K562 (cell line): ENCODE measurements around the gene OSBPL1A. TPM values are rescaled to one million over a fixed set of nuclear protein-coding genes. Genes with fewer than 3 reads are reported as not detected.

Experiments
- ATAC-seq: fragments of 200-7000 bp; cut with Tn5 transposase; 3 replicates; pipeline ENCODE4 v1.9.1; 2020; ENCODE audit warnings: moderate library complexity
- BruUV-seq: library from RNA; stranded (reverse); fragments of 400-500 nt; replicated peaks from 2 replicates; lab custom pipeline; 2021; lab: Mats Ljungman, UMichigan
- CTCF ChIA-PET: fragments of 300-600 bp; formaldehyde crosslinking; extraction: SDS; loops from one replicate; lab custom pipeline; 2021; ENCODE audit warnings: low intra/inter-chr PET ratio; lab: Yijun Ruan, JAX
- POLR2A ChIA-PET: fragments of 300-600, 350-650 bp; sonication (Branson Sonifier 250); formaldehyde crosslinking; extraction: SDS; loops from one replicate; lab custom pipeline; 2021; ENCODE audit warnings: antibody characterized with exemption, inconsistent platforms; lab: Yijun Ruan, JAX
- DNase-seq, 4 experiments: peaks; one replicate each; pipeline versions ENCODE4 v3.0.0 to v3.0.0-alpha.2; 2011 to 2018; ENCODE audit warnings: low spot score in 3 of 4, mixed read lengths in 3 of 4; ENCODE audit errors: extremely low read depth in 1 of 4
- FAIRE-seq: peaks from 2 replicates; lab custom pipeline; 2011; peaks lifted over from hg19 to GRCh38; lab: Jason Lieb, UNC
- H2AFZ ChIP-seq: 2 replicates; pipeline ENCODE4 v1.6.0; 2011; ENCODE audit warnings: low read depth, low read length, control low read depth, inconsistent platforms
- H3K27ac ChIP-seq: fragments of 200-600 bp; 3 replicates; pipeline ENCODE4 v1.8.0; 2011; ENCODE audit warnings: low read depth, mild to moderate bottlenecking, control low read depth, inconsistent platforms, low read length, moderate library complexity, mixed read lengths; ENCODE audit errors: extremely low read depth
- H3K27me3 ChIP-seq, 2 experiments: fragments of 300-600 bp in 1 of 2; 2 replicates in 1 of 2; 3 replicates in 1 of 2; pipeline versions ENCODE4 v1.6.0 to v1.8.0; 2011; ENCODE audit warnings: inconsistent platforms in 2 of 2, low read length in 2 of 2, mild to moderate bottlenecking in 1 of 2, mixed read lengths in 1 of 2, moderate library complexity in 1 of 2; ENCODE audit not compliant: control insufficient read depth in 2 of 2, insufficient read depth in 2 of 2
- H3K36me3 ChIP-seq: fragments of 300-600 bp; 3 replicates; pipeline ENCODE4 v1.8.0; 2011; ENCODE audit warnings: mild to moderate bottlenecking, low read length, inconsistent platforms; ENCODE audit not compliant: control insufficient read depth, insufficient read depth
- H3K4me1 ChIP-seq, 2 experiments: fragments of 200-600 bp in 1 of 2; replicated peaks in 1 of 2; 2 replicates in 1 of 2; 3 replicates in 1 of 2; pipeline versions ENCODE4 v1.5.1 to v1.8.0; 2011; ENCODE audit warnings: inconsistent platforms in 2 of 2, low read length in 2 of 2, mild to moderate bottlenecking in 1 of 2, mixed read lengths in 1 of 2, moderate library complexity in 1 of 2; ENCODE audit not compliant: control insufficient read depth in 2 of 2, insufficient read depth in 2 of 2
- H3K4me2 ChIP-seq: 2 replicates; pipeline ENCODE4 v1.6.1; 2011; ENCODE audit warnings: low read length, control low read depth, inconsistent platforms, mixed read lengths; ENCODE audit not compliant: insufficient read depth
- H3K4me3 ChIP-seq: fragments of 200-600 bp; sonication (generic), shearing (Covaris generic); 2 replicates; pipeline ENCODE4 v1.5.1; 2016; ENCODE audit warnings: control low read depth, inconsistent platforms
- H3K79me2 ChIP-seq: fragments of 200-600 bp; 3 replicates; pipeline ENCODE4 v1.8.0; 2011; ENCODE audit warnings: low read length, inconsistent platforms; ENCODE audit not compliant: control insufficient read depth, insufficient read depth
- H3K9ac ChIP-seq, 2 experiments: 2 replicates each; pipeline versions ENCODE4 v1.6.0 to v1.6.1; 2011; ENCODE audit warnings: low read depth in 2 of 2, low read length in 2 of 2, control low read depth in 1 of 2, inconsistent platforms in 1 of 2, mild to moderate bottlenecking in 1 of 2, mixed read lengths in 1 of 2; ENCODE audit not compliant: insufficient read depth in 1 of 2
- H3K9me1 ChIP-seq: one replicate; pipeline ENCODE4 v1.6.0; 2011; ENCODE audit warnings: inconsistent platforms, mild to moderate bottlenecking, low read length, moderate library complexity; ENCODE audit not compliant: control insufficient read depth, insufficient read depth
- H3K9me3 ChIP-seq: replicated peaks from 2 replicates; pipeline ENCODE4 v1.5.1; 2011; ENCODE audit warnings: low read depth, low read length, inconsistent platforms; ENCODE audit not compliant: control insufficient read depth, insufficient read depth
- H4K20me1 ChIP-seq: replicated peaks from 2 replicates; pipeline ENCODE4 v1.6.1; 2011; ENCODE audit warnings: low read length, inconsistent platforms, mixed read lengths; ENCODE audit not compliant: control insufficient read depth, insufficient read depth
- EWSR1 ChIP-seq: fragments of 450-650 bp; IDR thresholded peaks from 2 replicates; pipeline ENCODE4 v1.6.1; 2018; ENCODE audit warnings: borderline replicate concordance, mild to moderate bottlenecking, low read depth, moderate library complexity; ENCODE audit not compliant: partially characterized antibody
- FOXK1 ChIP-seq: sonication (generic); formaldehyde crosslinking; IDR thresholded peaks from 2 replicates; pipeline ENCODE4 v1.8.0; 2022; ENCODE audit warnings: missing genetic modification reagents, mild to moderate bottlenecking, borderline replicate concordance
- NCOR1 ChIP-seq: fragments of 450-650 bp; IDR thresholded peaks from 2 replicates; pipeline ENCODE4 v1.6.1; 2016; ENCODE audit warnings: mild to moderate bottlenecking, moderate library complexity
- POLR2AphosphoS2 ChIP-seq: IDR thresholded peaks from 2 replicates; pipeline ENCODE4 v1.6.1; 2012; ENCODE audit warnings: low read length, improper control_type of control experiment
- RBM15 ChIP-seq: fragments of 200-400 bp; formaldehyde crosslinking; IDR thresholded peaks from 2 replicates; pipeline ENCODE4 v1.6.1; 2018; ENCODE audit warnings: mild to moderate bottlenecking, low read length, moderate library complexity; ENCODE audit not compliant: insufficient read depth
- SMC3 ChIP-seq: conservative IDR thresholded peaks from 2 replicates; pipeline ENCODE4 v1.6.1; 2011; ENCODE audit warnings: low read depth, low read length, improper control_type of control experiment; ENCODE audit not compliant: insufficient read depth
- SP2 ChIP-seq: IDR thresholded peaks from 2 replicates; pipeline ENCODE4 v1.6.1; 2011; ENCODE audit warnings: mild to moderate bottlenecking, low read depth, low read length, moderate library complexity; ENCODE audit not compliant: poor library complexity, severe bottlenecking; ENCODE audit errors: extremely low read depth
- SUPT5H ChIP-seq: fragments of 450-650 bp; IDR thresholded peaks from 2 replicates; pipeline ENCODE4 v1.6.1; 2016
- XRCC5 ChIP-seq: fragments of 200-400 bp; formaldehyde crosslinking; IDR thresholded peaks from 2 replicates; pipeline ENCODE4 v1.6.1; 2017; ENCODE audit warnings: low read depth, mild to moderate bottlenecking, low read length
- ZNF695 ChIP-seq: fragments of 450-650 bp; formaldehyde crosslinking; IDR thresholded peaks from 2 replicates; pipeline ENCODE4 v1.4.0; 2020; ENCODE audit warnings: mild to moderate bottlenecking, moderate library complexity
- WGBS: fragments of 100-300 bp; shearing (Covaris generic); methylation state at CpG from one replicate; pipeline ENCODE4 v1.1.6; 2016; ENCODE audit warnings: low coverage, mixed read lengths; ENCODE audit not compliant: insufficient coverage; ENCODE audit errors: missing lambda C conversion rate; 5-methylcytosine and 5-hydroxymethylcytosine counted together
- in situ Hi-C: fragments of 300-500 bp; cut with MboI; formaldehyde crosslinking; loops from 4 replicates; pipeline ENCODE4 v1.15.0; 2018; ENCODE audit warnings: inconsistent platforms, mixed read lengths
- intact Hi-C: fragments of 100-400 bp; cut with micrococcal nuclease; formaldehyde crosslinking; loops from 2 replicates; pipeline ENCODE4 v1.14.2; 2022
- polyA plus RNA-seq, 8 experiments: library from polyadenylated mRNA; depleted of rRNA in 4 of 8; stranded (reverse) in 5 of 8; unstranded in 3 of 8; fragments of >200 nt; fragmentation: Nextera tagmentation in 2 of 8; fragmentation: Illumina TruSeq in 1 of 8; extraction: Ambion mirVana in 2 of 8; extraction: Trizol in 1 of 8; gene quantifications; 2 replicates each; pipeline versions ENCODE4 v1.2.1 to v1.2.3, GENCODE V29; 2011 to 2014; ENCODE audit warnings: inconsistent platforms in 1 of 8, missing spikeins in 1 of 8
- total RNA-seq, 7 experiments: library from RNA; depleted of rRNA in 6 of 7; stranded (reverse); fragments of >200 nt in 6 of 7; fragmentation: Illumina TruSeq in 2 of 7; extraction: Trizol in 2 of 7; gene quantifications; 2 replicates each; pipeline versions ENCODE4 v1.2.1 to v1.2.3, GENCODE V29; 2011 to 2021; ENCODE audit warnings: low replicate concordance in 1 of 7

OSBPL1A gene
- total and polyA plus RNA-seq, 9 of the 15 experiments (the other 6 are each of a cell fraction or from before 2014, with no cell fraction given), result 0.40 to 0.49 TPM; not detected in 7

DNA sequence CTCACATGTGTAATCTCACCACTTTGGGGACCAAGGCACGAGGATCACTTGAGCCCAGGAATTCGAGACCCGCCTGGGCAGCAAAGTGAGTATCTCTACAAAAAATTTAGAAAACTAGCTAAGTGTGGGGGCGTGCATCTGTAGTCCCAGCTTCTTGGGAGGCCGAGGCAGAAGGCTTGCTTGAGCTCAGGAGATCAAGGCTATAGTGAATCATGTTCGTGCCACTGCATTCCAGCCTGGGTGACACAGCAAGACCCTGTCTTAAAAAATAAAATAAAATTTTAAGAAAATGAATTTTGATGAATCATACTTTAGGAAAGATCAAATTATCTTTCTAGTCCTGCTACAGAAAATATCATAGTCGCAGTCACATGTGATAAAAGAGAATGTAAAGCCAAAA is 211.8 kb downstream of the OSBPL1A start:
- CTCF ChIA-PET, result no interaction called here
- H3K79me2 ChIP-seq, result no peaks in the 10 kb centered on the region
- FAIRE-seq (no peak), DNase-seq (no peak), ATAC-seq (no peak)
- no peak overlapping the region for H3K27ac ChIP-seq
- peaks cover 5 to 13% of the 10 kb centered on the region in 2 experiments for H3K27me3 ChIP-seq
- no peaks in the 10 kb centered on the region for H3K9me1 ChIP-seq
- in situ Hi-C loops, result no loop called here
- H2AFZ ChIP-seq, result no peak overlapping the region
- no peak overlapping the region for H3K4me2 ChIP-seq
- intact Hi-C loops, result no loop called here
- BruUV-seq, result no TSS peak
- POLR2A ChIA-PET, result no interaction called here
- H4K20me1 ChIP-seq, result no peaks in the 10 kb centered on the region
- no peaks in the 10 kb centered on the region for H3K4me1 ChIP-seq
- H3K4me3 ChIP-seq, result no peak overlapping the region
- H3K36me3 ChIP-seq, result no peaks in the 10 kb centered on the region
- 0% methylated on average over 7 of the region's 7 CpGs for WGBS
- no peak overlapping the region for H3K9ac ChIP-seq
- TF ChIP-seq XRCC5 (no peak), NCOR1 (no peak), ZNF695 (no peak), POLR2AphosphoS2 (no peak), EWSR1 (no peak), RBM15 (no peak), SP2 (no peak), SMC3 (no peak), SUPT5H (no peak), FOXK1 (CRISPR knock-in tag) (no peak)
- no peaks in the 10 kb centered on the region for H3K9me3 ChIP-seq
